ENCODE data around the gene CTXND1. TPM values are rescaled to one million over a fixed set of nuclear protein-coding genes. Genes with fewer than 3 reads are reported as not detected.
A peak's percentile ranks its signal among the peaks of the same experiment; 100 is the strongest.

Gene CTXND1
- total and polyA plus RNA-seq, 2 of the 8 experiments (the other 6 are each of a cell fraction or from before 2014, with no cell fraction given): 0.03 TPM; not detected in 1

- H2AK5ac ChIP-seq (ENCODE audit: low read depth, low read length): no peak overlapping the region
- no peak overlapping the region for H2BK120ac ChIP-seq (replicated peaks; ENCODE audit: low read depth, low read length)
- H2BK15ac ChIP-seq (ENCODE audit: low read length): no peak overlapping the region
- no peaks in the 10 kb centered on the region for H3K79me2 ChIP-seq (ENCODE audit: control insufficient read depth in 1 of 2, insufficient read depth in 2 of 2, low read length in 2 of 2)
- H3K27ac ChIP-seq (ENCODE audit: low read depth, low read length): no peak overlapping the region
- no peak overlapping the region for H2BK20ac ChIP-seq (ENCODE audit: low read length)
- no peaks in the 10 kb centered on the region for H3K23me2 ChIP-seq (ENCODE audit: low read depth, low read length)
- no peak overlapping the region for H2BK12ac ChIP-seq (ENCODE audit: low read depth, low read length)
- no peak overlapping the region for H3K9ac ChIP-seq (replicated peaks in 1 of 4; ENCODE audit: extremely low read depth in 1 of 4, low read depth in 3 of 4, low read length in 3 of 4)
- H4K91ac ChIP-seq (replicated peaks; ENCODE audit: insufficient read length, low read length): no peak overlapping the region
- no peaks in the 10 kb centered on the region for H3K36me3 ChIP-seq (ENCODE audit: control insufficient read depth in 2 of 4, insufficient read depth in 4 of 4, low read length in 3 of 4)
- H3K27me3 ChIP-seq (replicated peaks in 1 of 4; ENCODE audit: control insufficient read depth in 3 of 4, extremely low read depth in 1 of 4, insufficient read depth in 3 of 4, low read length in 3 of 4): no peaks in the 10 kb centered on the region
- FAIRE-seq: no peak
- no peak overlapping the region for H2BK5ac ChIP-seq (ENCODE audit: low read depth, low read length)
- H3K79me1 ChIP-seq (ENCODE audit: low read depth, low read length): no peaks in the 10 kb centered on the region
- no peak overlapping the region for H3K4ac ChIP-seq (replicated peaks; ENCODE audit: insufficient read length, low read depth, low read length)
- no peak overlapping the region for H3K4me3 ChIP-seq (ENCODE audit: extremely low read depth in 1 of 4, insufficient read depth in 2 of 4, low read depth in 3 of 4, low read length in 4 of 4)
- no peak overlapping the region for H3K23ac ChIP-seq (ENCODE audit: insufficient read length)
- TF ChIP-seq ASH2L (IDR thresholded peaks at IDR 0.05; ENCODE audit: low read length) (no peak), CTCF (IDR thresholded peaks at IDR 0.05; ENCODE audit: control extremely low read depth in 1 of 3, insufficient read depth in 1 of 3, low read depth in 1 of 3, low read length in 3 of 3) (peak; percentile 57 to 78 (median 71)), BACH1 (IDR thresholded peaks at IDR 0.05; ENCODE audit: low read length) (no peak), SP1 (IDR thresholded peaks at IDR 0.05; ENCODE audit: low read depth, low read length) (no peak), KDM1A (IDR thresholded peaks at IDR 0.05; ENCODE audit: borderline replicate concordance, low read length) (0 out of 2 replicates have a peak, but pooled peaks have one; percentile 12), RAD21 (IDR thresholded peaks at IDR 0.05 in 1 of 2, conservative IDR thresholded peaks at IDR 0.05 in 1 of 2; ENCODE audit: low read depth in 2 of 2, low read length in 2 of 2) (peak; percentile 45 to 53; a peak in 3 of 4 replicates), TEAD4 (IDR thresholded peaks at IDR 0.05; ENCODE audit: low read depth, low read length) (no peak)
- POLR2A ChIA-PET (ENCODE audit: partially characterized antibody): no interaction called here
- CTCF ChIA-PET (ENCODE audit: partially characterized antibody): interaction anchor here (0.8 to 2.8 kb wide), 21 partner anchors 9 to 461 kb away, joined by 3 to 17 read pairs (median 4); no protein-coding TSS in a partner anchor
- H4K20me1 ChIP-seq (replicated peaks in 1 of 2; ENCODE audit: control insufficient read depth in 1 of 2, insufficient read depth in 2 of 2, low read length in 2 of 2): no peaks in the 10 kb centered on the region
- no peak overlapping the region; the same call in 1 of the 2 replicates for H2AFZ ChIP-seq (ENCODE audit: low read length)
- no peak overlapping the region for H3K4me2 ChIP-seq (ENCODE audit: insufficient read depth in 1 of 2, low read depth in 2 of 2, low read length in 2 of 2)
- H4K8ac ChIP-seq (ENCODE audit: extremely low read depth, insufficient read depth, low read length): no peak overlapping the region
- H3K18ac ChIP-seq (ENCODE audit: extremely low read depth, low read length): no peak overlapping the region
- 77% methylated on average over 4 of the region's 4 CpGs; no CpG with 5 or more reads in 1 of the 2 experiments for WGBS, 2 experiments (ENCODE audit: extremely low coverage in 1 of 2, insufficient coverage in 1 of 2, insufficient read length in 1 of 2, insufficient replicate concordance in 2 of 2, low coverage in 1 of 2, low lambda C conversion rate in 2 of 2, missing lambda C conversion rate in 1 of 2)
- no peak overlapping the region for H3K14ac ChIP-seq (ENCODE audit: insufficient read length)
- no peak overlapping the region for H4K5ac ChIP-seq (ENCODE audit: insufficient read length, low read depth, low read length)
- DNase-seq (ENCODE audit: low read depth in 1 of 2, low spot score in 2 of 2): peak; percentile 31 to 80
- H3K9me3 ChIP-seq (ENCODE audit: insufficient read depth in 2 of 2, low read depth in 1 of 2, low read length in 1 of 2): no peaks in the 10 kb centered on the region
- no peak overlapping the region for H3K56ac ChIP-seq (replicated peaks; ENCODE audit: insufficient read length, low read depth, low read length)
- no peaks in the 10 kb centered on the region for H3K4me1 ChIP-seq (replicated peaks in 1 of 4; ENCODE audit: control insufficient read depth in 3 of 4, insufficient read depth in 4 of 4, low read length in 3 of 4)
Observed at GRCh38 chr15:80234883-80235282, 17.1 kb downstream of the CTXND1 start.

All from H1 (cell line).